Fibroblast of peridontal ligament (primary cell): ENCODE results near the gene AZU1.
A peak's percentile ranks its signal among the peaks of the same experiment; 100 is the strongest.

Experiments used
- DNase-seq: peaks from one replicate; pipeline ENCODE4 v3.0.0-alpha.2; 2010; ENCODE audit errors: extremely low read depth

The AZU1 gene

GRCh38 chr19:797528-798414 is 29.9 kb upstream of the AZU1 start:
- peak; percentile 83 for DNase-seq

GRCh38 chr19:798415-799075 is 29.1 kb upstream of the AZU1 start:
- no peak for DNase-seq

GRCh38 chr19:799076-799881 is 28.4 kb upstream of the AZU1 start:
- peak; percentile 50 for DNase-seq

- no peak for DNase-seq
Measured at GRCh38 chr19:800360-801029, 27.1 kb upstream of the AZU1 start.

GRCh38 chr19:801030-801860 is 26.4 kb upstream of the AZU1 start:
- peak; percentile 41 for DNase-seq

- DNase-seq = no peak
Measured at GRCh38 chr19:801861-802497, 25.7 kb upstream of the AZU1 start.

GRCh38 chr19:802498-803098 is 25.0 kb upstream of the AZU1 start:
- peak; percentile 65 for DNase-seq

- DNase-seq = no peak
Measured at GRCh38 chr19:803099-803561, 24.5 kb upstream of the AZU1 start.

- DNase-seq = no peak
Measured at GRCh38 chr19:803686-804418, 23.8 kb upstream of the AZU1 start.

GRCh38 chr19:804419-805165 is 23.0 kb upstream of the AZU1 start:
- DNase-seq = no peak

- no peak for DNase-seq
Measured at GRCh38 chr19:805166-805551, 22.5 kb upstream of the AZU1 start.

- no peak for DNase-seq
Measured at GRCh38 chr19:805600-806550, 21.8 kb upstream of the AZU1 start.

- DNase-seq = no peak
Measured at GRCh38 chr19:806815-807421, 20.7 kb upstream of the AZU1 start.

- DNase-seq = no peak
Measured at GRCh38 chr19:807627-808422, 19.8 kb upstream of the AZU1 start.

- DNase-seq = no peak
Measured at GRCh38 chr19:808423-808775, 19.2 kb upstream of the AZU1 start.
